HG03469 (cell line): ENCODE data around the gene DSCAM.

Source experiments
- ATAC-seq: cut with Tn5 transposase; IDR thresholded peaks from one replicate; pipeline ENCODE4 v1.9.1; 2021; ENCODE audit warnings: mild to moderate bottlenecking, moderate library complexity, moderate number of reproducible peaks; ENCODE audit not compliant: unreplicated experiment

Gene DSCAM

GRCh38 chr21:40562242-40563002 is 284.5 kb downstream of the DSCAM start:
- no peak for ATAC-seq

DNA sequence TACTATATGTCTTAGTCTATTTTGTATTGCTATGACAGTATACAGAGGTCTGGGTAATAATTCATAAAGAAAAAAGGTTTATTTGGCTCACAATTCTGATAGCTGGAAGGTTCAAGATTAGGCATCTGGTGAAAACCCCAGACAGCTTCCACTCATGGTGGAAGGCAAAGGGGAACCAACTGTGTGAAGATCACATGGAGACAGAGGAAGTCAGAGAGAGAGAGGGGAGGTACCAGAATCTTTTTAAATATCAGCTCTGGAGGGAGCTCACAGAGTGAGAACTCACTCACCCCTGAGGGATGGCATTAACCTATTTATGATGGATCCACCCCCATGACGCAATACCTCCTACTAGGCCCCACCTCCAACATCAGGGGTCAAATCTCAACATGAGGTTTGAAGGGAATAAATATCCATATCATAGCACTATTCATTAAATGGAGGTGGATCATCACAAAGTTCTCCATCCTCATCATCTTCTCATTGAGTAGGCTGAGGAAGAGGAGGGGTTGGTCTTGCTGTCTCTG is 290.5 kb downstream of the DSCAM start:
- no peak for ATAC-seq

DNA sequence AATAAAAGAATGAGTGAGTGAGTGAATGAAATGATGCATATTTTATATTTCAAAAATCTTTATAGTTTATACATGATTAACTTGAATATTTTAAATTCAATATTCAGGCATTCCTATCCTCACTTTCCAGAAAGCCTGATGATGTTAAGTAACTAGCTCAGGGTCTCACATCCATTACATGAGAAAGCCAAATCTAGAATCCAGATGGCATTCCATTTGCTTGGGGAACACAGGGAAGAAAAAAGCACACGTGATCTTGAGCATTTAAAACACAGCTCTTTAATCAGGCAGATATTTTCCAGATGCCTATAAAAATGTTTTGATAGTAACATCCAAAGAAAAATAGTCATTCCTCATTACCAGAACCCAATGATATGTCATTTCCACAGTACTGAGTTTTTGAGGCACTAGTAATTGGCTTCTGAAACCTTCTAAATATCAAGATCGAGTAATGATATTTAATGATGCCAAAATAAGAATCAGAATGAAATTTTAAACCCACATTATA is 291.9 kb downstream of the DSCAM start:
- no peak for ATAC-seq

DNA sequence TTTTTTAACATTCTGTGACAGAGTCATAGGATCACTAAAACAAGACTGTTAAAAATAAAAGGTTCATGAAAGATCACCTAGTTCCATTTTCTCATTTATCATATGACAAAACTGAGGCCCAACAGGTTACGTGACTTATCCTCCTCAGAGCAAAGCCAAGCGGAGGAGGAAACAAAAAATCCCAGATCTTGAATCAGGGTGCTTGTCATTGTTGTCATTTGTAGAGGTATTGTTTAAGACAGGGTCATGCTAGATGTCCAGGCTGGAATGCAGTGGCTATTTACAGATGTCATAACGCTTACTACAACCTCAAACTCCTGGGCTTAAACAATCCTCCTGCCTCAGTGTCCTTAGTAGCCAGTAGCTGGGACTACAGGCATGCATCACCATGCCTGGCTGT is 293.2 kb downstream of the DSCAM start:
- no peak for ATAC-seq

DNA sequence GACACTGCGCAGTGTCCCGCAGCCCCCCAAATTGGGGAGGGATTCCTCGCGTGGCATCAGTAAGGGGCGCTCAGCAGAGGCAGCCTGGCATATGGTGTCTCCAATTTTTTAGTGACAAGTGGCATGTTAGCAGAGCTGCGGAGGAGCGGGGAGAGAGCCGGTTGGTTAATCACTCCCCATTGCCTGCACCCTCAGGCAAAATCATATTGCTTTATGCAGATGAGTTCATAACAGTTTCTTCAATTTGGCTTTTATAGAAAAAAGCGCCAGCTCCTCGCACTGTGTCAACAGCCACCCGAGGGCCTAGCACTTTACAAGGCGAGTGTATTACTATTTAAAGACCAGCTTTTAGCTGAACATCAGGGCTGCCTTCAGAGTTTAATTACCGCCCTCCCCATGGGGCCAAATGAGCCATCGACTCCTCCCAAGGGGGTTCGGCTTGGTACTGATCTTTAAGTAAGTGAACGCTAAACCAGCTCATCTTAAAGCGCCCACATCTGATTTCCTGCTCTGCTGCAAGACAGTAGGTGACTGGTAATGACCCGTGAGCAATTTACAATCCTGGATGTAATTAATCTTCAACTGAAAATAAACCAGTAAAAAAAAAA is 298.9 kb downstream of the DSCAM start:
- no peak for ATAC-seq

DNA sequence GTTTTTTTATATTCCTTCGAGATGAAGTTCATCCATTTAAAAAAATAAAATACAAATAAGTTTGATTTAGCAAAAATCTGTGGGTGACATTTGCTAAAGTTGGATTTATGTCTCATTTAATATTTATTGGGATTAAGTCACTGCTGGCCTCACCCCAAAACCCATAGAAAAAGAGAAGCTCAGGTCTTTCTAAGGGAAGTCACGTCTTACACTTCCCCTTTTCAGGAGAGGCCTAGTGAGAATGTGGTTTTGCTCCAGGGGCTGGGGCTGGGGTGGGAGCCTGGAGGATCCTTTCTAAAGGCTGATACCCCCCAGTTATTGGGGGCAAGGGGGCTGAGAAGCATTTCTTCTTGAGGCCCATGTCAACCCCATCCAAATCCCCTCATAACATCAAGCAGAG is 300.3 kb downstream of the DSCAM start:
- ATAC-seq, result no peak

- no peak for ATAC-seq
These were observed 306.7 kb downstream of the DSCAM start for GRCh38 chr21:40540216-40540615.

DNA sequence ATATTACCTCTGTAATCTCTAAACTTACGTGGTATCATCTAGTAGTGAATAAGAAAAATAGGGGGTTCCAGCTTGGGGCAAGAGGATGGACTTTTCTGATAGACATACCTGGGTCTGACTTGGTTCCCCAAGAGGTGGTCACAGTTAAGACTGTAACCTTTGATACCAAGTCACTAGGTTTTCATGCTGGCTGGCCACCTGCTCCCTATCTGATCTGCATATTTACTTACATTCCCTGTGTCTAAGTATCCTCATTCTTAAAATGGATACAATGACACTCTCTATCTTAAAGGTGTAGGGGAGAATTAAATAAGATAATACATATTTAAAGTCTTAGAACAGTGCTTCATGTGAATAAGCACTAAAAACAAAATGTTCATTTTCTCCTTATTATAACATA is 312.1 kb downstream of the DSCAM start:
- ATAC-seq, result no peak

GRCh38 chr21:40531431-40532110 is 315.4 kb downstream of the DSCAM start:
- ATAC-seq, result no peak

- ATAC-seq, result no peak
These were observed 315.9 kb downstream of the DSCAM start for GRCh38 chr21:40531016-40531415.

GRCh38 chr21:40517646-40518045 is 329.3 kb downstream of the DSCAM start:
- ATAC-seq, result no peak

DNA sequence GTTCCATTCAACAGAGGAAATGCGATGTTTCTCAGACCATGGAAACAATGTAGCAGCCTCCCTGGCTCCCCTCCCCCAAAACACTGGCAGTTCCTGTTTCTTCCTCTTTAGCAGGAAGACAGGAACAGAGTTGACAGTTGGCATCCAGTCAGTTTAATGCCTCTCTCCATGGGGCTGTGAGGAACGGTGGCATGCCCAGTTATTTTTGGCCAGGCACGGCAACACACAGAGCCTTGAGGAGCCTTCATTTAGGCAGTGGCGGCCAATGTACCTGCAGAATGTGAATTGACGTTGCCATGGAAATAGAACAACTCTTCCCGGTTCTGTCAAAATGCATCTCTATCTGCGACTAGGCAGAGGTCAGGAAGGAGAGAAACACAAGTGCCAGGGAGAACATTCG is 330.6 kb downstream of the DSCAM start:
- ATAC-seq, result no peak

GRCh38 chr21:40512590-40512989 is 334.4 kb downstream of the DSCAM start:
- no peak for ATAC-seq

GRCh38 chr21:40507978-40508377 is 339.0 kb downstream of the DSCAM start:
- no peak for ATAC-seq

- no peak for ATAC-seq
These were observed 341.3 kb downstream of the DSCAM start for GRCh38 chr21:40505681-40506080.

DNA sequence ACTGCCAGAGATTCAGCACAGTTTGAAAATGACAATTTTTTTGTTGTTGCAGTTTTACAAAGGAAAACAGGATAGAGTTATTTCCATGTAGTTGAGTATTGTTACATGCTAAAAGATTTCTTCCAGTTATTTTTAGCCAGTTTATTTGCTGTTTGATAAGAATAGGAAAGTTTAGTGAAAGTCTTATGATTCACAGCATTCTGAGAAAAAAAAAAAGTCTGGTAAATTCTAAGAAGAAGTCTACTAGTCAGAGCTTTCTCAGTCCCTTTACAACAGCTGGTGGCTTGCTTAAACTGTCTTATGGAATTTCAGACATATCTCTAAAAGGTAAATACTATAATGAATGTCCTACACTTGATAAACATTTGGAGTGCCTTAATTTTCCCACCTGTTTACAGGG is 341.7 kb downstream of the DSCAM start:
- ATAC-seq, result no peak

- ATAC-seq, result no peak
These were observed 342.1 kb downstream of the DSCAM start for GRCh38 chr21:40504825-40505224.

DNA sequence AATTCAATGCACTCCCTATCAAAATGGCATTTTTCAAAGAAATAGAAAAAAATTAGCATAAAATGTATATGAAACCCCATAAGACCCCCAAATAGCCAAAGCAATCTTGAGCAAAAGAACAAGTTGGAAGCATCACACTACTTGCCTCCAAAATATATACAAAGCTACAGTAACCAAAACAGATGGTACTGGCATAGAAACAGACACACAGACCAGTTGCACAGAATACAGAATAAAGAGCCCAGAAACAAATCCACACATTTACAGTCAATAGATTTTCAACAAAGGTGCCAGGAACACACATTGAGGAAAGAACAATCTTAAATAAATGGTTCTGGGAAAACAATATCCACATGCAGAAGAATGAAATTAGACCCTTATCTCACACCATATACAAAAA is 350.8 kb downstream of the DSCAM start:
- ATAC-seq, result no peak

GRCh38 chr21:40490408-40490807 is 356.6 kb downstream of the DSCAM start:
- no peak for ATAC-seq

DNA sequence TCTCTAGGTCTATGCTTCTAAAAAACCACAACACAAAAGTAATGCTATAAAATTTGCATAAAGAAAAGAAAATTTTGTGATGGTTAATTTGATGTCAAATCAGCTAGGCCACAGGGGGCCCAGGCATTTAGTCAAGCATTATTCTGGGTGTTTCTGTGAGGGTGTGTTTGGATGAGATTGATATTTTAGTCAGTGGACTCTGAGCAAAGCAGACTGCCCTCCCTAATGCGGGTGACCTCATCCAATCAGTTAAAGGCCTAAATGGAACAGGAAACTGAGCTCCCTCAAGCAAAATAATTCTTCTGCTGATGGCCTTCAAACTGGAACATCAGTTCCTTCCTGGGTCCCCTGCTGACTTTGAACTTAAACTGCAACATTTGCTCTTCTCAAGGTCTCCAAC is 358.0 kb downstream of the DSCAM start:
- no peak for ATAC-seq

- ATAC-seq, result no peak
These were observed 365.2 kb downstream of the DSCAM start for GRCh38 chr21:40481764-40482163.

- ATAC-seq, result no peak
These were observed 372.4 kb downstream of the DSCAM start for GRCh38 chr21:40474513-40474912.
